ENCODE results near the gene ARF6.

ARF6 gene

GRCh38 chr14:49940808-49941421, 48.0 kb downstream of the ARF6 start:
- DNase-seq (ENCODE audit: low spot score): peak; percentile 61

- no peak for DNase-seq (ENCODE audit: low spot score)
Observed at GRCh38 chr14:49942090-49942489, 49.2 kb downstream of the ARF6 start.

GRCh38 chr14:49944501-49944900, 51.6 kb downstream of the ARF6 start:
- DNase-seq (ENCODE audit: low spot score): no peak

- no peak for DNase-seq (ENCODE audit: low spot score)
Observed at GRCh38 chr14:49945448-49946319, 52.8 kb downstream of the ARF6 start.

Data from GM03348 (cell line).